HG03066 (cell line): Measurements from ENCODE around the gene PAF1.

ENCODE experiments used
- ATAC-seq: cut with Tn5 transposase; IDR thresholded peaks from one replicate; pipeline ENCODE4 v1.9.1; 2021; ENCODE audit warnings: low read depth; ENCODE audit not compliant: unreplicated experiment

The PAF1 gene

GRCh38 chr19:39406656-39407409, 15.9 kb upstream of the PAF1 start, which contains the start of gene ZFP36:
ZFP36 (plus strand) TSS chr19:39406847; CDS start chr19:39406905, 58 bp downstream.
- no peak for ATAC-seq

GRCh38 chr19:39405958-39406655, 15.2 kb upstream of the PAF1 start:
- no peak for ATAC-seq

- no peak for ATAC-seq
These were observed 14.5 kb upstream of the PAF1 start for GRCh38 chr19:39405261-39405957.

GRCh38 chr19:39403331-39404312, 12.7 kb upstream of the PAF1 start:
- ATAC-seq = no peak

- no peak for ATAC-seq
These were observed 11.7 kb upstream of the PAF1 start for GRCh38 chr19:39402346-39403300.

DNA sequence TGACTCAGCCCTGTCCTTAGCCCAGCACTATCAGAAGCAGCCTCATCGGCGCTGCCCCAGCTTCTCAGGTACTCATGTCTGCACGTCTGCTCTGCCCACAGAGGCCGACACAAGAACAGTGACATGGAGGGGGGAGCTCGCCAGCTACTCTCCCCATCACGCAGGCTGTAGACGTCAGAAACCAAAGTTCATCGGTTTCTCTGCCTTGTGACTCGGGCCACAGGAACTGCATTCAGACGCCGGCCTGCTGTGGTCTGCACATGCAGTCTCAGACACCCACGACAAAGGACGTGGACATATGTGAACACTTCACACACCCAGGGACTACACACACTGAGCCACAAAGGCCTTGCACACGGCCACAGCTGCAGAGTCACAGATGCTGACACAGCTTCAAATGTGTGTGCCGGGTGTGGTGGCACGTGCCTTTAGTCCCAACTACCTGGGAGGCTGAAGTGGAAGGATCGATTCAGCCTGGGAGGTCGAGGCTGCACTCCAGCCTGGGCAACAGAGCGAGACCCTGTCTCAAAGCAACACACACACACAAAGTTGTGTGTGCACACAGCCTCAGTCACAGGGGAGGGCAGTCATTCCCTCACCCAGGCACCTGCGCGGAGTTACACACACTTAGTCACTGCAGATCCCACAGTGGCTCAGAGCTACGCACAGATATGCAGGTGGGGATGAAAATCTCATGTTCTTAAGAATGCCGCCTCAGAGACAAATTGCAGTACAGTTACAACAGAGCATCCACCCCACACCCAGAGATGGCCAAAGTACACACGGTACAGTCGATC, 10.8 kb upstream of the PAF1 start:
- ATAC-seq = no peak

DNA sequence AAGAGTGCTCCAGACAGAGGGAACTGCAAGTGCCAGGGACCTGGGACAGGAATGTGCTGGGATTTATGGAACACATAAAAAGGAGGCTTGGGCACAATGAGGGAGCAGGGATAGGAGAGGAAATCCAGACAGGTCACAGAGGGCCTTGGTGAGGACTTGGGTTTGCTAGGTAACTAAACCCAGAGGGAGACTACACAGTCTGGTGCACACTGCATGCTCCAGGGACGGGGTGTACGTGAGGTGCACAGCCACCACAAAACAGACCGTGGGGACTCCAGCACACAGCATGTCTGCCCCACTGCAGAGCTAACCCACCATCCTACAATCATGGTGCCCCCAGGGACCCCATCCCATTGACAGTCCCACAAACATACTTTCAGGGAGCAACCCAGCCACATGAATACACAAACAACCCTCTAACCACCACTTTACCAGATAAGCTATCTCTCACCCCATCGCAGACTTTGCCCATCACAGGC, 10.2 kb upstream of the PAF1 start:
- ATAC-seq = no peak

- ATAC-seq = no peak
These were observed 9.2 kb upstream of the PAF1 start for GRCh38 chr19:39400061-39400460.

- no peak for ATAC-seq
These were observed 8.8 kb upstream of the PAF1 start for GRCh38 chr19:39399668-39400050.

DNA sequence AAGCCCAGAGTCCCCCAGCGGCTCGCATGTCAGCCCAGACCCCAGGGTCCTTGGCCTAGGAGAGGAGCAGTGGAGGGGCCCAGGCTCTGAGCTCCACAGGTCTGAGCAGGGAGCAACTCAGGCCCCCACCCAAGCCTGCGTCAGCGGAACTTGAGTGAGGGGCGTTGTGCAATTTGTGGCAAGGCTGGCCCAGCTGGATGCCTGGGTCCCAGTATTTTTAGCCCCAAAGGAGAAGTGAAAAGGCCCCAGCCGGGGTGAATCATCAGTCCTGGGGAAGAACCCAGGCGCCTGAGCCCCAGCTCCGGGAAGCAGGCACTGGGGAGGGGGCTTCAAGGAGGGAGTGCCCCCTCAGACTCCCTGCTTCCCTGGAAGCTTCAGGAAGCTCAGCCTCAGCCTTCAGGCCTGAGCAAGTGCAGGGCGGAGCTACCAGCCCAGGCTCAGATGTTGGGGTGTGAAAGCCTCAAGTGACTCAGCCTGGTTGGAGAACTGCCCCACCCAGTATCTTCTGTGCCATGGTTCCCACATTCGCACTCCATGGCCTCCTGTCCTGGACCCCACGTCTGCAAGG, 7.5 kb upstream of the PAF1 start:
- ATAC-seq = no peak

DNA sequence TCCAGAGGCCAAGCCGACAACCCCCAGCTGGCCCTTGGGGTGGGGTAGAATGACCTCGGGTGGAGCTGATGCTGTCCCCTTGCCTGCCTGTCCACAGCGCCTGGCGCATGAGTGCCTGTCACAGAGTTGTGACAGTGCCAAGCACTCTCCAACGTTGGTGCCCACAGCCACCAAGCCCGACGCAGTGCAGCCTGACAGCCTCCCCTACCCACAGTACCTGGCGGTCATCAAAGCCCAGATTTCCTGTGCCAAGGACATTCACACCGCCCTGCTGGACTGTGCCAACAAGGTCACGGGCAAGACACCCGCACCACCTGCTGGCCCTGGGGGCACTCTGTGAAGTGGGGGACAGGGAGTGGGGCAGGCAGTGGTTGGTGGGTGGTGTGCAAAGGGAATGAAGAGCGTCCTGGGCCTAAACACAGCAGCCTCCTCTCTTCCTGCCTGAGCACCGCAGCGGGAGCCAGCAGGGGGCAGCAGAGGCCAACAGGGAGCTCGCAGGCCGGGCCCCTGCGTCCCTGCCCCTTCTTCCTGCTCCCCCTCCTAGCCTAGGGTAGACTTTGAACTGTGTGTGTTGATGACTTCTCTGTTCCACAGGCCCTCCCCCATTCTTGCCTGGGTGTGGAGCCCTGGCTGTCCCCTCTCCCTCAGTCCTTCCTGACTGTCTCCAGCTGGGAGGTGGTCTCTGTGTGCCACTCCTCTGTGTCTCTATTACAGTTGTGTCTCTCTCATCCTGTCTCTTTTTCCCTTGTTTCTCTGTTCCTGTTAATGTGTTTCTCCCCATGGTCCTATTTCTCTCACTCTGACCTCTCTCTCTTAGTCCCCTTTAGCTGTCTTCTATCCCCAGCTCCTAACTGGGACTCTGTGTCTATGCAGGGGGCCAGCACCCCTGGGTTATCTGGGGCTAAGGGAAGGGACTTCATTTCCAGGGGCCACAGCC, 6.7 kb upstream of the PAF1 start:
- no peak for ATAC-seq

- ATAC-seq = no peak
These were observed 505 bp downstream of the PAF1 start for GRCh38 chr19:39390451-39390750.

GRCh38 chr19:39389631-39390414, 1.1 kb downstream of the PAF1 start:
- ATAC-seq = no peak

- no peak for ATAC-seq
These were observed 2.2 kb downstream of the PAF1 start for GRCh38 chr19:39388657-39389056.

DNA sequence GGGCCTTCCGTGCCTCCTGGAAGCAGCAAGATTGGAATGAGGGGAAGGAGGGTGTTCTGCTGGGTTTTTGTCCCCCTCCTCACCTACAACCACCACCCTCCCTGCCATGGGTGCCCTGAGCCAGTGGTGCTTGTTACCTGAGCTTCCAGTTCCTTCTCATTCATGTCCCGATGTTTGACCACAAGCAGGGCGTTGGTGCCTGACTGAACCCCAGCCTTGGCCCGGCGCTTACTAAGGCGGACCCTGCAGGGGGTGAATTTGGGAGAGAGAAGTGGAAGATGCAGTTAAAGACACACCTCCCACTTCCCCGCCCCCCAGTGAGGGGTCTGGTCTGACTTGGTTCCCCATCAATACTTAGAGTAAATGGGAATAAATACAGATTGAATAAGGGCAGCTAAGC, 4.3 kb downstream of the PAF1 start:
- ATAC-seq = no peak

DNA sequence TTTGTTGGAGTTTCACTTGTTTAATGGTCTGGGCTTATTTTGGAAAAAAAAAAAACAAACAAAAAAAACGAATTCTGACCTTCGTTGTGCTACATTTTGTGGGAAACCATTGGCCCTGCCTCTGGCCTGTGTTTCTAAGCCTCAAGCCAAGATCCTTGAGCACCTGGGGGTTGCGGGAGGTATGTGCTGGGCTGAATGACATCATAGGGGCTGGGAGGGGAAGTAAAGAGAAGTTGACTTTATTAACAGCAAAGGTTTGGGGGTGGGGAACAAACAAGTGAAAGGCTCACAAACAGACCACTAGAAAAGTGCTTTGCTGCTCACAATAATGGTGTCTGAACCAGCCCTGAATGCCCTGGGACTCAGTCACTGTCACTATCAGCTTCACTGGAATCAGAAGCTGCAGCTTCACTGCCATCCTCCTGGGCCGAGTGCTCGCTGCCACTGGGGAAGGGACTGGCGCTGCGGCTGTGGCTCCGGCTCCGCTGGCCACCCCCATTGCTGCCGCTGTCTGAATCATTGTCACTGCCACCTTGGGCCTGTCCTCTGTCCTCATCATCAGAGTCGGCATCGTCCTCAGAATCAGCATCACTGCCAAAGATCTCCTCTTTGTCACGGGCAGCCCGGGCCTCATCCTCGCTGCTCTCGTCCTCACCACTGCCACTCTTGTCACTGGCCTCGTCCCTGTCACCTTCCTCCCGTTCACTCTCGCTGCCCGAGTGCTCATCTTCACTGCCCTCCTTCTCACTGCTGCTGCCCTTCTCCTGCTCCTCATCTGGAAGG, 5.1 kb downstream of the PAF1 start:
- ATAC-seq = no peak
